Caki2 (cell line): ENCODE measurements around the gene CDC37L1. TPM values are rescaled to one million over a fixed set of nuclear protein-coding genes. Genes with fewer than 3 reads are reported as not detected.
"Not testable (repeated sequence)": the region's sequence is repeated elsewhere in the genome, so short reads cannot be mapped to it uniquely, and the experiment has no call there.

Source experiments
- DNase-seq: peaks from one replicate; pipeline ENCODE4 v3.0.0-alpha.2; 2015; ENCODE audit warnings: low read depth
- in situ Hi-C: cut with HindIII; loops from 2 replicates; pipeline ENCODE4 v1.10.0; 2016; ENCODE audit warnings: low sequenced_read_pairs, low pct_unique_long_range_greater_than_20kb, mixed read lengths
- total RNA-seq: library from RNA; depleted of rRNA; stranded (reverse); fragments of >200 nt; shearing (Covaris generic); gene quantifications from 2 replicates; pipeline ENCODE4 v1.2.3, GENCODE V29; 2014; ENCODE audit warnings: low replicate concordance; rRNA removed

Gene CDC37L1
- total RNA-seq, 1 experiment from 2014 or later, result 8.7 TPM

- in situ Hi-C loops, result no loop called here
- peak; percentile 71 for DNase-seq
Observed at GRCh38 chr9:4740638-4741364, 61.4 kb downstream of the CDC37L1 start, which contains the start of gene AK3. TSS of gene AK3 (minus strand) at chr9:4741202. CDS start at chr9:4741087, 115 bp downstream.

- peak; percentile 41 for DNase-seq
- in situ Hi-C loops, result no loop called here
Observed at GRCh38 chr9:4741365-4742089, 62.2 kb downstream of the CDC37L1 start.

- in situ Hi-C loops, result no loop called here
- no peak for DNase-seq
Observed at GRCh38 chr9:4742246-4742645, 62.9 kb downstream of the CDC37L1 start.

GRCh38 chr9:4743131-4743875, 63.9 kb downstream of the CDC37L1 start:
- DNase-seq, result no peak
- in situ Hi-C loops, result no loop called here

- no peak for DNase-seq
- in situ Hi-C loops, result no loop called here
Observed at GRCh38 chr9:4746278-4747030, 67.1 kb downstream of the CDC37L1 start.

GRCh38 chr9:4748612-4749011, 69.2 kb downstream of the CDC37L1 start:
- in situ Hi-C loops, result no loop called here
- DNase-seq, result no peak

- DNase-seq, result no peak
- in situ Hi-C loops, result no loop called here
Observed at GRCh38 chr9:4750023-4750673, 70.8 kb downstream of the CDC37L1 start.

GRCh38 chr9:4754530-4754929, 75.2 kb downstream of the CDC37L1 start:
- in situ Hi-C loops, DNase-seq: not testable (repeated sequence)

GRCh38 chr9:4755026-4755609, 75.7 kb downstream of the CDC37L1 start:
- no peak for DNase-seq
- in situ Hi-C loops, result no loop called here

GRCh38 chr9:4756420-4756819, 77.1 kb downstream of the CDC37L1 start:
- no peak for DNase-seq
- in situ Hi-C loops, result no loop called here

Other genes with a start within 250 kb of the CDC37L1 start
- 39.8 and 41.6 TPM in 2 replicates for gene SLC1A1, start 189.1 kb upstream of the CDC37L1 start, total RNA-seq
- 2.1 and 6.9 TPM in 2 replicates for gene PLPP6, start 17.3 kb upstream of the CDC37L1 start, total RNA-seq
- 0.20 and 4.4 TPM in 2 replicates for gene SPATA6L, start 13.1 kb upstream of the CDC37L1 start, total RNA-seq
- 16.9 and 23.7 TPM in 2 replicates for gene AK3, start 61.6 kb downstream of the CDC37L1 start, total RNA-seq
- gene RCL1, start 113.4 kb downstream of the CDC37L1 start, total RNA-seq, result 5.0 and 7.4 TPM in 2 replicates